Endothelial cell of umbilical vein (primary cell): ENCODE data around the gene ACTN1. TPM values are rescaled to one million over a fixed set of nuclear protein-coding genes. Genes with fewer than 3 reads are reported as not detected.

Source experiments
- Bru-seq: library from RNA; stranded (reverse); fragments of 400-500 nt; gene quantifications from one replicate; lab custom pipeline; 2021; lab: Mats Ljungman, UMichigan
- BruChase-seq, 2 experiments: library from RNA; stranded (reverse); fragments of 400-500 nt; gene quantifications; one replicate each; lab custom pipeline; 2021; lab: Mats Ljungman, UMichigan
- BruUV-seq: library from RNA; stranded (reverse); fragments of 400-500 nt; replicated peaks from 2 replicates; lab custom pipeline; 2021; lab: Mats Ljungman, UMichigan
- CTCF ChIA-PET: fragments of 300-600, 350-600 bp; sonication (Branson Sonifier 250); formaldehyde crosslinking; loops from one replicate; lab custom pipeline; 2021; ENCODE audit warnings: antibody characterized with exemption, inconsistent platforms; lab: Charles Lee
- POLR2A ChIA-PET: fragments of 300-600, 350-600 bp; sonication (Branson Sonifier 250); formaldehyde crosslinking; loops from one replicate; lab custom pipeline; 2021; ENCODE audit warnings: antibody characterized with exemption, inconsistent platforms; lab: Charles Lee
- DNase-seq: peaks from one replicate; pipeline ENCODE4 v3.0.0-alpha.2; 2011; ENCODE audit warnings: low read depth, low spot score
- FAIRE-seq: peaks from 2 replicates; lab custom pipeline; 2011; peaks lifted over from hg19 to GRCh38; lab: Jason Lieb, UNC
- H2AFZ ChIP-seq: 2 replicates; pipeline ENCODE4 v1.6.0; 2012; ENCODE audit warnings: low read depth, low read length, control low read depth, inconsistent platforms
- H3K27ac ChIP-seq: 2 replicates; pipeline ENCODE4 v1.5.1; 2011; ENCODE audit warnings: low read depth, mild to moderate bottlenecking, control low read depth, low read length, moderate library complexity; ENCODE audit not compliant: insufficient read depth
- H3K27me3 ChIP-seq, 2 experiments: 2 replicates each; pipeline versions ENCODE4 v1.6.0 to v1.6.1; 2011; ENCODE audit warnings: low read length in 2 of 2, mixed read lengths in 1 of 2; ENCODE audit not compliant: control insufficient read depth in 2 of 2, insufficient read depth in 2 of 2
- H3K36me3 ChIP-seq, 2 experiments: 2 replicates in 1 of 2; 3 replicates in 1 of 2; pipeline ENCODE4 v1.5.1; 2011; ENCODE audit warnings: low read length in 2 of 2, mild to moderate bottlenecking in 1 of 2, moderate library complexity in 1 of 2; ENCODE audit not compliant: control insufficient read depth in 2 of 2, insufficient read depth in 2 of 2; ENCODE audit errors: extremely low read depth in 1 of 2
- H3K4me1 ChIP-seq: 3 replicates; pipeline ENCODE4 v1.5.1; 2011; ENCODE audit warnings: mild to moderate bottlenecking, low read length; ENCODE audit not compliant: control insufficient read depth, insufficient read depth; ENCODE audit errors: extremely low read depth
- H3K4me2 ChIP-seq: 2 replicates; pipeline ENCODE4 v1.6.1; 2011; ENCODE audit warnings: low read length, control low read depth, mixed read lengths; ENCODE audit not compliant: insufficient read depth
- H3K4me3 ChIP-seq, 3 experiments: fragments of 200-600 bp in 1 of 3; sonication (generic), shearing (Covaris generic) in 1 of 3; replicated peaks in 1 of 3; 2 replicates each; pipeline ENCODE4 v1.5.1; 2011 to 2016; ENCODE audit warnings: control low read depth in 3 of 3, low read length in 3 of 3, mild to moderate bottlenecking in 2 of 3, inconsistent platforms in 1 of 3, low read depth in 1 of 3, moderate library complexity in 1 of 3; ENCODE audit not compliant: insufficient read depth in 1 of 3
- H3K79me2 ChIP-seq: 2 replicates; pipeline ENCODE4 v1.6.0; 2012; ENCODE audit warnings: low read length, inconsistent platforms; ENCODE audit not compliant: control insufficient read depth, insufficient read depth
- H3K9ac ChIP-seq: replicated peaks from 2 replicates; pipeline ENCODE3; 2011; ENCODE audit warnings: low read length, control low read depth; ENCODE audit not compliant: insufficient read depth; ENCODE audit errors: extremely low read depth
- H3K9me1 ChIP-seq: replicated peaks from 3 replicates; pipeline ENCODE4 v1.6.0; 2011; ENCODE audit warnings: mild to moderate bottlenecking, low read length; ENCODE audit not compliant: control insufficient read depth, insufficient read depth; ENCODE audit errors: extremely low read depth
- H3K9me3 ChIP-seq: replicated peaks from 2 replicates; pipeline ENCODE4 v1.5.1; 2012; ENCODE audit warnings: low read length, inconsistent platforms; ENCODE audit not compliant: control insufficient read depth, insufficient read depth
- H4K20me1 ChIP-seq: replicated peaks from 2 replicates; pipeline ENCODE3; 2011; ENCODE audit warnings: mild to moderate bottlenecking, low read length; ENCODE audit not compliant: control insufficient read depth, insufficient read depth; ENCODE audit errors: extremely low read depth
- FOS ChIP-seq: IDR thresholded peaks from 2 replicates; pipeline ENCODE4 v1.6.1; 2011; ENCODE audit warnings: mild to moderate bottlenecking, low read length, moderate library complexity, borderline replicate concordance; ENCODE audit not compliant: insufficient read depth
- GATA2 ChIP-seq: IDR thresholded peaks from 2 replicates; pipeline ENCODE4 v1.7.0; 2011; ENCODE audit warnings: low read depth, mild to moderate bottlenecking, moderate library complexity, mixed read lengths, low read length; ENCODE audit not compliant: insufficient read length, insufficient read depth
- POLR2A ChIP-seq: IDR thresholded peaks from 2 replicates; pipeline ENCODE4 v1.6.1; 2012; ENCODE audit warnings: low read depth, mild to moderate bottlenecking, control low read depth, low read length
- POLR2AphosphoS5 ChIP-seq: IDR thresholded peaks from 2 replicates; pipeline ENCODE4 v1.6.1; 2012; ENCODE audit warnings: low read depth, mild to moderate bottlenecking, control low read depth, low read length, moderate library complexity; ENCODE audit not compliant: insufficient read depth
- dilution Hi-C: fragments of 300-500 bp; cut with MboI; formaldehyde crosslinking; loops from one replicate; pipeline ENCODE4 v1.15.0; 2019; ENCODE audit warnings: low sequenced_read_pairs; ENCODE audit not compliant: extremely low pct_ligation_motif_present
- intact Hi-C: fragments of 100-400 bp; cut with micrococcal nuclease; formaldehyde crosslinking; loops from one replicate; pipeline ENCODE4 v1.10.0; 2022
- long read RNA-seq: library from polyadenylated mRNA; stranded (forward); transcript quantifications from one replicate; pipeline ENCODE4 v2.0.0, GENCODE V29; 2021
- polyA minus RNA-seq, 3 experiments: library from RNA; depleted of rRNA, polyadenylated mRNA; stranded (reverse); fragments of >200 nt; gene quantifications; 1 replicate in 1 of 3; 2 replicates in 2 of 3; pipeline ENCODE4 v1.2.3, GENCODE V29; 2011
- polyA plus RNA-seq, 4 experiments: library from polyadenylated mRNA; depleted of rRNA in 3 of 4; stranded (reverse) in 3 of 4; unstranded in 1 of 4; fragments of >200 nt; gene quantifications; 2 replicates each; pipeline versions ENCODE4 v1.2.1 to v1.2.3, GENCODE V29; 2011 to 2012; ENCODE audit warnings: missing spikeins in 1 of 4
- total RNA-seq: library from RNA; stranded (reverse); gene quantifications from 2 replicates; pipeline ENCODE4 v1.2.3, GENCODE V29; 2021

Gene ACTN1
- total RNA-seq (442 and 443 TPM in 2 replicates), polyA plus RNA-seq (463 and 633 TPM in 2 replicates), polyA minus RNA-seq (744 and 789 TPM in 2 replicates), Bru-seq, nascent RNA (percentile 94 among the genes with signal in this experiment), BruChase-seq, experiment 1, labeled RNA remaining after a 6-hour chase (percentile 94 among the genes with signal in this experiment), BruChase-seq, experiment 2, labeled RNA remaining after a 2-hour chase (percentile 90 among the genes with signal in this experiment)
- polyA plus RNA-seq (2011; cell fraction: cytosol; rRNA removed): 379 and 382 TPM in 2 replicates
- 777 and 896 TPM in 2 replicates for polyA plus RNA-seq (2011; cell fraction: nucleus; rRNA removed)
- 398 and 442 TPM in 2 replicates for polyA plus RNA-seq (2012)
- polyA minus RNA-seq (2011; cell fraction: cytosol; rRNA and poly(A)+ RNA removed): 104 TPM
- polyA minus RNA-seq (2011; cell fraction: nucleus; rRNA and poly(A)+ RNA removed): 424 and 544 TPM in 2 replicates
- long read RNA-seq, full-length matches to known transcripts: 1,012 of 1,199 reads
- long read RNA-seq, partial matches to known transcripts: 113 of 1,199 reads
- long read RNA-seq, other reads (novel, unspliced or antisense): 74 of 1,199 reads

GRCh38 chr14:68979021-68979721, at the start of gene ACTN1:
Gene ACTN1 (minus strand): TSS chr14:68979302. CDS start chr14:68979056, 246 bp downstream.
- H3K4me2 ChIP-seq: peak within 1 kb of the TSS; percentile 78
- H3K4me1 ChIP-seq: peaks cover 52% of the 10 kb centered on the region
- H3K9ac ChIP-seq: peak within 1 kb of the TSS; percentile 93
- peak within 1 kb of the TSS; percentile 68 to 92 (median 79) for H3K4me3 ChIP-seq
- ChIA-PET CTCF (interaction anchor here (1.3 to 2.9 kb wide), 7 partner anchors 56 to 128 kb away, joined by 3 to 16 read pairs (median 5); no protein-coding TSS in a partner anchor), POLR2A (interaction anchor here (0.6 to 1.6 kb wide), 8 partner anchors 10 to 86 kb away, joined by 3 to 7 read pairs (median 5); no protein-coding TSS in a partner anchor)
- H4K20me1 ChIP-seq: no peaks in the 10 kb centered on the region
- peak within 1 kb of the TSS; percentile 87 for H3K27ac ChIP-seq
- peaks cover 7 to 8% of the 10 kb centered on the region in 2 experiments for H3K36me3 ChIP-seq
- TF ChIP-seq POLR2A (peak; percentile 88), FOS (no peak), POLR2AphosphoS5 (peak; percentile 91), GATA2 (no peak)
- peak; percentile 95 for FAIRE-seq
- peak within 1 kb of the TSS; percentile 32 for H2AFZ ChIP-seq
- no TSS peak for BruUV-seq
- no peaks in the 10 kb centered on the region for H3K27me3 ChIP-seq
- peaks cover 45% of the 10 kb centered on the region for H3K79me2 ChIP-seq
- no peaks in the 10 kb centered on the region for H3K9me1 ChIP-seq
- no peaks in the 10 kb centered on the region for H3K9me3 ChIP-seq
- dilution Hi-C loops: no loop called here
- peak; percentile 98 for DNase-seq
- intact Hi-C loops: loop anchor here (1.0 to 2.0 kb wide), 8 partner anchors 10 to 111 kb away; no protein-coding TSS in a partner anchor
